Left lung (tissue), 10 donors: Measurements from ENCODE around the gene SNAPC1. TPM values are rescaled to one million over a fixed set of nuclear protein-coding genes. Genes with fewer than 3 reads are reported as not detected.

ENCODE experiments used
- ATAC-seq: fragments of 200-7000 bp; cut with Tn5 transposase; one replicate; pipeline ENCODE4 v1.9.1; 2020; ENCODE audit warnings: moderate library complexity
- DNase-seq, 4 donors: peaks; one replicate each; pipeline ENCODE4 v3.0.0-alpha.2; 2013 to 2020
- H3K27ac ChIP-seq, 2 donors: fragments of 200-600 bp; sonication (generic) in 1 of 2; one replicate each; pipeline versions ENCODE4 v1.5.0 to v1.8.0; 2020 to 2021
- H3K27me3 ChIP-seq, 2 donors: fragments of 200-600 bp; sonication (generic) in 1 of 2; one replicate each; pipeline versions ENCODE4 v1.5.0 to v1.8.0; 2020 to 2021
- H3K36me3 ChIP-seq, 2 donors: fragments of 200-600 bp; sonication (generic) in 1 of 2; one replicate each; pipeline versions ENCODE4 v1.5.0 to v1.8.0; 2020 to 2021
- H3K4me1 ChIP-seq, 2 donors: fragments of 200-600 bp; one replicate each; pipeline ENCODE4 v1.8.0; 2021
- H3K4me3 ChIP-seq, 2 donors: fragments of 200-600 bp; sonication (generic) in 1 of 2; one replicate each; pipeline versions ENCODE4 v1.5.0 to v1.8.0; 2020 to 2021; ENCODE audit warnings: mild to moderate bottlenecking in 1 of 2
- H3K9me3 ChIP-seq, 2 donors: fragments of 200-600 bp; sonication (generic) in 1 of 2; one replicate each; pipeline versions ENCODE4 v1.5.0 to v1.8.0; 2020 to 2021
- CTCF ChIP-seq, 2 donors: fragments of 200-600 bp; sonication (generic) in 1 of 2; IDR thresholded peaks; one replicate each; pipeline versions ENCODE4 v1.5.0 to v1.8.0; 2021; ENCODE audit warnings: antibody characterized with exemption in 2 of 2
- intact Hi-C, 2 donors: fragments of 100-400 bp; cut with DNase I; formaldehyde crosslinking; loops; one replicate each; pipeline versions ENCODE4 v1.11.2 to v1.14.2; 2022
- polyA plus RNA-seq, 6 donors: library from polyadenylated mRNA; unstranded; fragments of 120-200 nt; gene quantifications; one replicate each; pipeline ENCODE4 v1.2.1, GENCODE V29; 2013; ENCODE audit not compliant: insufficient read length in 6 of 6
- total RNA-seq, 2 donors: library from RNA; stranded (reverse); fragmentation: NEBNext Ultra II Directional; extraction: Animal tissue kit (Norgen Biotek cat#: 25700); gene quantifications; one replicate each; pipeline ENCODE4 v1.2.1, GENCODE V29; 2021
- donor health status: DM: no; HTN: yes; CAD: no.
- donor health status: DM: no; HTN: no; CAD: no.

SNAPC1 gene
- total and polyA plus RNA-seq, 8 donors = 5.4 to 17.5 (median 13.9) TPM

DNA sequence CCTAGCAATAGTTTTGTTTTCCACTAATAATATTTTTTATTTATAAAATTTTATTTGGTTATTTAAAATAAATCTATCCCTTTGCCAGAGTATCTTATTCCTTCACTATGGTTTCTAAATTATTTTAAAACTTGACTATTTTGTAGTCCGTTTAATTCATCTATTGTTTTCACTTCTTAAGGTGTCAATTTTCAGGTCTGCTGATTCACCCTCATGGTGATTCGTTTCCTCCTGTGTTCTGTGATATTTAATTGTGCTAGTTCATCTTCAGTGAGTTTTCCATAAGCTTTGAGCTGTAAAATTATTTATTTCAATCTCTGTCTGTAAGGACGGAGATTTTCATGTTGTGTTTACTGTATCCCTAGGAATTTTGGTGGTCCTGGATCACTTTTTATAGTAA, 70.6 kb downstream of the SNAPC1 start:
- ATAC-seq = no peak

DNA sequence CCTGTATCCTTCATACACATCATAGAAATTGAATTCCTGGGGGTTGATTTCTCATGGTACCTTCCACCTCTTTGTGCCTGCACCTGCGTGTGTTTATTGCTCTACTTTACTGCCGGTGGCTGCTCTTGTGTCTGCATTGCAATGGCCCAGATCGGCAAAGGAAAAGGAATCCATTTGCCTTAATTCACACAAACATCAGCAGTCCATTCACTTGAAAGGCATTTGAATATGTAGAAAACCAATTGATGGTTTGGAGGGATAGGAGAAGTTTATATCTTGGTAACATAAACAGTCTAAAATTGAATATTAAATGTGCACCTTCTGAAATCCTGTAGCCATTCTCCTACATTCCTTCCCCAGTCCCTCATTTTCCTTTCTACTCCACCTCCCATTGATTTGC, 74.0 kb downstream of the SNAPC1 start:
- no peak overlapping the region for H3K4me3 ChIP-seq
- no peaks in the 10 kb centered on the region for H3K9me3 ChIP-seq
- H3K4me1 ChIP-seq = no peaks in the 10 kb centered on the region
- H3K27ac ChIP-seq = no peak overlapping the region
- no peaks in the 10 kb centered on the region for H3K36me3 ChIP-seq
- no peaks in the 10 kb centered on the region for H3K27me3 ChIP-seq
- TF ChIP-seq CTCF (IDR thresholded peaks at IDR 0.05) = no peak
- ATAC-seq = no peak
- DNase-seq = no peak
- intact Hi-C loops = loop anchor here (5.0 to 10.0 kb wide), 2 partner anchors 371 to 379 kb away; no protein-coding TSS in a partner anchor

More for the DNA sequence above, 70.6 kb downstream of the SNAPC1 start:
- Histone ChIP-seq H3K4me3 (no peak overlapping the region), H3K27me3 (no peaks in the 10 kb centered on the region), H3K36me3 (no peaks in the 10 kb centered on the region), H3K27ac (no peak overlapping the region), H3K4me1 (no peaks in the 10 kb centered on the region), H3K9me3 (no peaks in the 10 kb centered on the region)
- TF ChIP-seq CTCF (IDR thresholded peaks at IDR 0.05) = no peak
- intact Hi-C loops = loop anchor here in 1 of 2 donors (10.0 kb wide), 1 partner anchor 368 kb away; no protein-coding TSS in a partner anchor
- no peak for DNase-seq

- intact Hi-C loops = loop anchor here (5.0 to 10.0 kb wide), 2 partner anchors 372 to 380 kb away; no protein-coding TSS in a partner anchor
- ATAC-seq (no peak), DNase-seq (no peak)
- Histone ChIP-seq H3K36me3 (no peaks in the 10 kb centered on the region), H3K4me1 (no peaks in the 10 kb centered on the region), H3K27me3 (no peaks in the 10 kb centered on the region), H3K4me3 (no peak overlapping the region), H3K9me3 (no peaks in the 10 kb centered on the region), H3K27ac (no peak overlapping the region)
- TF ChIP-seq CTCF (IDR thresholded peaks at IDR 0.05) = no peak
Measured at GRCh38 chr14:61836807-61837206, 74.6 kb downstream of the SNAPC1 start.

- Histone ChIP-seq H3K4me1 (no peaks in the 10 kb centered on the region), H3K27me3 (no peaks in the 10 kb centered on the region), H3K27ac (no peak overlapping the region), H3K36me3 (no peaks in the 10 kb centered on the region), H3K9me3 (no peaks in the 10 kb centered on the region), H3K4me3 (no peak overlapping the region)
- DNase-seq = peak; percentile 71 to 85 (median 79)
- intact Hi-C loops = loop anchor here (5.0 to 10.0 kb wide), 2 partner anchors 373 to 380 kb away; no protein-coding TSS in a partner anchor
- peak; percentile 95 to 98 for TF ChIP-seq CTCF (IDR thresholded peaks at IDR 0.05)
- peak; percentile 99 for ATAC-seq
Measured at GRCh38 chr14:61837336-61838229, 75.4 kb downstream of the SNAPC1 start.

DNA sequence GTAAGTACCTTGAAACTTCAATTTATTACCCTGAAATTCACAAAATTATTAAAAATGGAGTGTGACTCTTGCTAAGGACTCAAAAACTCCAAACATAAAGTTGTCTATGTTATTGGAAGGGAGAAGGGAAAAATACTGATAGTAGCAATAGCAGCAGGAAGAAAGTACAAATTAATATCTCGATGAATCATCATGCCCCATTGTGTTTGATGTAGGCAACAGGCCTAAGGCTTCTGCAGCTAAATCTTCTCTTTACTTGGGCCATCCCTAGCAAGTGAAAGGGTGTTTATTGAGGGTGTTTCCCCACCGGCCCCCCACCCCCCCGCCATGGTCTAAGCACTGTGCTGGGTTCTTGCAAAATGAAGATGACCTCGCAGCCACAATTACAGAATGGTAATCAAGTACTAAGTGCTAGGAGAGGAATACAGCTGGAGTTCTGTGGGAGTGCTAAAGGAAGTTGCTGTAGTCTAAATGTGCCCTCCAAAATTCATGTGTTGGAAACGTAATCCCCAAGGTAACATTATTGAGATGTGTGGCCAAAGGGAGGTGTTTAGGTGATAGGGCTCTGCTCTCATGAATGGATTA, 76.5 kb downstream of the SNAPC1 start:
- intact Hi-C loops = loop anchor here (5.0 to 10.0 kb wide), 2 partner anchors 374 to 381 kb away; no protein-coding TSS in a partner anchor
- Histone ChIP-seq H3K4me3 (no peak overlapping the region), H3K4me1 (no peaks in the 10 kb centered on the region), H3K27me3 (no peaks in the 10 kb centered on the region), H3K36me3 (no peaks in the 10 kb centered on the region), H3K27ac (no peak overlapping the region), H3K9me3 (no peaks in the 10 kb centered on the region)
- peak in 2 of 4 donors; percentile 46 to 71 for DNase-seq
- no peak for TF ChIP-seq CTCF (IDR thresholded peaks at IDR 0.05)
- peak; percentile 51 for ATAC-seq
